ENCODE data around the gene USP44. TPM values are rescaled to one million over a fixed set of nuclear protein-coding genes. Genes with fewer than 3 reads are reported as not detected.
A peak's percentile ranks its signal among the peaks of the same experiment; 100 is the strongest.

The USP44 gene
- total and polyA plus RNA-seq, 2 of the 8 experiments (the other 6 are each of a cell fraction or from before 2014, with no cell fraction given): 129 to 197 TPM

DNA sequence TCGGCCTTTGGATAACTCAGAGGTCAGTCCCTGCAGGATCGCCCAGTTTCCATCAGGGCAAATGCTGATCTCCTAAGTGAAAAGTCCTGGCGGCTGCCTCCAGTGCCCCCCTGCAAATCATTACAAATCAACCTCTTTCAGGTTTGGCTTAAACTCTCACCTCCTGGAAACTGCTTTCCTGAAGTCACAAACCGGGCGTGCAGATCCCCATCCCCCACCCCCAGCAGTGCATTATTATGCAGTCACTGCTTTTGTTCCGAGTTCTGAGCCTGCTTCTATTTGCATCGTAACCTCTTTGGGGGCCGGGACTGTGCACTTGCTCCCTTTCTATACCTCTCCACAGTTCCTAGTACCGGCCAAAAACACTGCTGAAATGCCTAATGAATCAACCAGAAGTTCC lies at the start of gene USP44 (continued):
- TF ChIP-seq, protein P1, sequence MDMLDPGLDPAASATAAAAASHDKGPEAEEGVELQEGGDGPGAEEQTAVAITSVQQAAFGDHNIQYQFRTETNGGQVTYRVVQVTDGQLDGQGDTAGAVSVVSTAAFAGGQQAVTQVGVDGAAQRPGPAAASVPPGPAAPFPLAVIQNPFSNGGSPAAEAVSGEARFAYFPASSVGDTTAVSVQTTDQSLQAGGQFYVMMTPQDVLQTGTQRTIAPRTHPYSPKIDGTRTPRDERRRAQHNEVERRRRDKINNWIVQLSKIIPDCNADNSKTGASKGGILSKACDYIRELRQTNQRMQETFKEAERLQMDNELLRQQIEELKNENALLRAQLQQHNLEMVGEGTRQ (IDR thresholded peaks at IDR 0.05; ENCODE audit: low read length): no peak
- no peak for TF ChIP-seq RNF2 (IDR thresholded peaks at IDR 0.05; ENCODE audit: borderline replicate concordance, low read depth, low read length, missing control alignments, poor library complexity, severe bottlenecking)
- 0 out of 2 replicates have a peak, but pooled peaks have one; percentile 28 for TF ChIP-seq KDM1A (IDR thresholded peaks at IDR 0.05; ENCODE audit: borderline replicate concordance, low read length)
- peak; percentile 93 for TF ChIP-seq CTBP2 (IDR thresholded peaks at IDR 0.05; ENCODE audit: borderline replicate concordance, insufficient read depth, insufficient read length, low read length)
- peak in 1 of 2 experiments; percentile 14; a peak in 2 of 4 replicates for TF ChIP-seq RAD21 (IDR thresholded peaks at IDR 0.05 in 1 of 2, conservative IDR thresholded peaks at IDR 0.05 in 1 of 2; ENCODE audit: low read depth in 2 of 2, low read length in 2 of 2)
- TF ChIP-seq BRCA1 (IDR thresholded peaks at IDR 0.05; ENCODE audit: low read depth, low read length): no peak
- TF ChIP-seq SIN3A (conservative IDR thresholded peaks at IDR 0.05 in 1 of 2, IDR thresholded peaks at IDR 0.05 in 1 of 2; ENCODE audit: low read depth in 1 of 2, low read length in 2 of 2): peak; percentile 71 to 78; a peak in 2 of 4 replicates
- peak; percentile 44; the same call in 1 of the 2 replicates for TF ChIP-seq PHF8 (conservative IDR thresholded peaks at IDR 0.05; ENCODE audit: low read depth, low read length)
- peak; percentile 17 for TF ChIP-seq KDM4A (IDR thresholded peaks at IDR 0.05; ENCODE audit: low read depth, low read length, severe bottlenecking)
- TF ChIP-seq JUND (IDR thresholded peaks at IDR 0.05; ENCODE audit: low read length): no peak
- peak; percentile 55; the same call in 1 of the 2 replicates for TF ChIP-seq CREB1 (IDR thresholded peaks at IDR 0.05)
- peak in 1 of 2 experiments; percentile 33 for TF ChIP-seq BCL11A (IDR thresholded peaks at IDR 0.05; ENCODE audit: low read depth in 2 of 2, low read length in 2 of 2)
- TF ChIP-seq RBBP5 (IDR thresholded peaks at IDR 0.05; ENCODE audit: borderline replicate concordance, low read depth, low read length): peak; percentile 46; the same call in 1 of the 2 replicates
- peak; percentile 91 for TF ChIP-seq SP1 (IDR thresholded peaks at IDR 0.05; ENCODE audit: low read depth, low read length)
- peak; percentile 68; the same call in 1 of the 2 replicates for TF ChIP-seq POLR2AphosphoS5 (IDR thresholded peaks at IDR 0.05; ENCODE audit: low read depth, low read length)
- TF ChIP-seq TCF12 (IDR thresholded peaks at IDR 0.05; ENCODE audit: low read depth, low read length): peak; percentile 65; the same call in 1 of the 2 replicates
